ENCODE results near the gene PRKCZ. TPM values are rescaled to one million over a fixed set of nuclear protein-coding genes. Genes with fewer than 3 reads are reported as not detected.
"Not testable (repeated sequence)": the region's sequence is repeated elsewhere in the genome, so short reads cannot be mapped to it uniquely, and the experiment has no call there.

PRKCZ gene
- total RNA-seq, 3 donors from 2014 or later: 0.64 to 17.9 (median 12.5) TPM

GRCh38 chr1:2091611-2092604, 41.7 kb downstream of the PRKCZ start:
- no peaks in the 10 kb centered on the region for H3K36me3 ChIP-seq
- no peak overlapping the region for H3K27ac ChIP-seq
- no peak overlapping the region for H3K4me3 ChIP-seq
- no peaks in the 10 kb centered on the region for H3K27me3 ChIP-seq
- no peak for TF ChIP-seq CTCF (IDR thresholded peaks at IDR 0.05)
- no peak for TF ChIP-seq POLR2A (IDR thresholded peaks at IDR 0.05)
- TF ChIP-seq POLR2AphosphoS5 (IDR thresholded peaks at IDR 0.05): no peak
- H3K9me3 ChIP-seq: no peaks in the 10 kb centered on the region
- intact Hi-C loops (cut with DNase I; ENCODE audit: low total_unique reads): no loop called here
- DNase-seq (ENCODE audit: low spot score in 2 of 2): no peak
- no peaks in the 10 kb centered on the region for H3K4me1 ChIP-seq

- Histone ChIP-seq H3K36me3 (no peaks in the 10 kb centered on the region), H3K4me3 (no peak overlapping the region), H3K9me3 (no peaks in the 10 kb centered on the region), H3K4me1 (no peaks in the 10 kb centered on the region), H3K27ac (no peak overlapping the region), H3K27me3 (no peaks in the 10 kb centered on the region)
- no peak for TF ChIP-seq CTCF (IDR thresholded peaks at IDR 0.05)
- TF ChIP-seq POLR2AphosphoS5 (IDR thresholded peaks at IDR 0.05): no peak
- TF ChIP-seq POLR2A (IDR thresholded peaks at IDR 0.05): no peak
- intact Hi-C loops (cut with DNase I; ENCODE audit: low total_unique reads): no loop called here
- no peak for DNase-seq (ENCODE audit: low spot score in 2 of 2)
Observed at GRCh38 chr1:2093055-2093454, 42.8 kb downstream of the PRKCZ start.

GRCh38 chr1:2093636-2094035, 43.4 kb downstream of the PRKCZ start:
- Histone ChIP-seq H3K27me3 (no peaks in the 10 kb centered on the region), H3K27ac (no peak overlapping the region), H3K36me3 (no peaks in the 10 kb centered on the region), H3K9me3 (no peaks in the 10 kb centered on the region), H3K4me3 (no peak overlapping the region), H3K4me1 (no peaks in the 10 kb centered on the region)
- TF ChIP-seq POLR2AphosphoS5 (IDR thresholded peaks at IDR 0.05) (no peak), CTCF (IDR thresholded peaks at IDR 0.05) (no peak), POLR2A (IDR thresholded peaks at IDR 0.05) (no peak)
- intact Hi-C loops (cut with DNase I; ENCODE audit: low total_unique reads): no loop called here
- no peak for DNase-seq (ENCODE audit: low spot score in 2 of 2)

- H3K27me3 ChIP-seq; H3K9me3 ChIP-seq; H3K27ac ChIP-seq; H3K36me3 ChIP-seq; DNase-seq (ENCODE audit: low spot score in 2 of 2); H3K4me3 ChIP-seq; H3K4me1 ChIP-seq: not testable (repeated sequence)
- intact Hi-C loops (cut with DNase I; ENCODE audit: low total_unique reads): loop anchor here (5.0 kb wide), 1 partner anchor 1413 kb away; no protein-coding TSS in a partner anchor
Observed at GRCh38 chr1:2094269-2095158, 44.3 kb downstream of the PRKCZ start.

- Histone ChIP-seq H3K4me3 (no peak overlapping the region), H3K36me3 (no peaks in the 10 kb centered on the region), H3K27me3 (no peaks in the 10 kb centered on the region), H3K4me1 (no peaks in the 10 kb centered on the region), H3K27ac (no peak overlapping the region), H3K9me3 (no peaks in the 10 kb centered on the region)
- TF ChIP-seq CTCF (IDR thresholded peaks at IDR 0.05) (no peak), POLR2A (IDR thresholded peaks at IDR 0.05) (no peak), POLR2AphosphoS5 (IDR thresholded peaks at IDR 0.05) (no peak)
- intact Hi-C loops (cut with DNase I; ENCODE audit: low total_unique reads): loop anchor here (5.0 kb wide), 1 partner anchor 1412 kb away; no protein-coding TSS in a partner anchor
- no peak for DNase-seq (ENCODE audit: low spot score in 2 of 2)
Observed at GRCh38 chr1:2095394-2095793, 45.2 kb downstream of the PRKCZ start.
